ENCODE data around the gene CNST. TPM values are rescaled to one million over a fixed set of nuclear protein-coding genes. Genes with fewer than 3 reads are reported as not detected.

The CNST gene
- total RNA-seq, 1 donor from 2014 or later, result 18.4 TPM

Other genes starting within 250 kb of the CNST start
- gene SMYD3, start 59.2 kb upstream of the CNST start, total RNA-seq, result 8.8 TPM
- 18.0 TPM for gene TFB2M, start 195 bp upstream of the CNST start, total RNA-seq
- gene SCCPDH, start 158.0 kb downstream of the CNST start, total RNA-seq, result 31.2 TPM

All from Right ventricle myocardium inferior (tissue), 1 donor.